GM18873 (cell line): ENCODE data around the gene HPS1.

Source experiments
- ATAC-seq: cut with Tn5 transposase; IDR thresholded peaks from one replicate; pipeline ENCODE4 v1.9.1; 2021; ENCODE audit warnings: mild to moderate bottlenecking, moderate library complexity, moderate number of reproducible peaks; ENCODE audit not compliant: unreplicated experiment, low FRiP score

HPS1 gene

DNA sequence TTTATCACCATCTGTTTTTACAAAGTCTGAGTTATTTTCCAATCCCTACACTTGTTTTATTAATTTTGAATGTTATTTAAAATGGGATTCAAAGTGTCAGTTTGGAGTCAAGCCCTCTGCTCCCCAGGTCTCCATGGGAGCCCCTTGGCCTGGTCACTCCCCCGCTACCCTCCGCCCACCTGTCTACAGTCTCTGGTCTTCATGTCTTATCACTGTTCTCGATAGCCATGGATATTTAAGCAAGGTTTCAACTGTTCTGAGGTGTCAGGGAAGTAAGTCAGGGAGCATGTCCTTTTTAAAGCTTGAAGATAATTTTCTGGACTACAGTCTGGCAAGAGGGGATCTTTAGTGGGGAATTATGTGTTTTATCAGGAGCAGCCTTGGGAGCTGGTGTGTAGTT, 19.1 kb upstream of the HPS1 start:
- no peak for ATAC-seq

- no peak for ATAC-seq
These were observed 17.4 kb upstream of the HPS1 start for GRCh38 chr10:98463976-98464754.

DNA sequence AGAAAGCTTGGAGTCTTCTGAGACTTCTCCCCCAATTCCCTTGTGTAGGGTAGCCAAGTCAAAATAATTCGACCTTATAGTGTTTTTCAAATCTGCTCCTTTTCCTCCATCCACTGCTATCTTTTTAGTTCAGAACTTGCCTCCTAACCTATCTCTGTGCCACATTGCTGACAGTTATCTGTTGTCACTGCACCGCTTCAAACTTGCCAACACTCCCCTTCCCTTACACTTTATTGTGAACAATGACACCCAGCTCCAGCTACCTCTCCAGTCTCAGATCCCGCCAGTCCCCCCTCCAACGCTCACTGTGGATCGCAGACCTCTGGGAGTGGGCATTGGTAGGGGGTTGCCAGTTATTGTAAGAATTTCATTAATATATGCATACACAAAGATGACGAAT, 16.3 kb upstream of the HPS1 start:
- ATAC-seq, result no peak

- no peak for ATAC-seq
These were observed 14.7 kb upstream of the HPS1 start for GRCh38 chr10:98461500-98461842.

DNA sequence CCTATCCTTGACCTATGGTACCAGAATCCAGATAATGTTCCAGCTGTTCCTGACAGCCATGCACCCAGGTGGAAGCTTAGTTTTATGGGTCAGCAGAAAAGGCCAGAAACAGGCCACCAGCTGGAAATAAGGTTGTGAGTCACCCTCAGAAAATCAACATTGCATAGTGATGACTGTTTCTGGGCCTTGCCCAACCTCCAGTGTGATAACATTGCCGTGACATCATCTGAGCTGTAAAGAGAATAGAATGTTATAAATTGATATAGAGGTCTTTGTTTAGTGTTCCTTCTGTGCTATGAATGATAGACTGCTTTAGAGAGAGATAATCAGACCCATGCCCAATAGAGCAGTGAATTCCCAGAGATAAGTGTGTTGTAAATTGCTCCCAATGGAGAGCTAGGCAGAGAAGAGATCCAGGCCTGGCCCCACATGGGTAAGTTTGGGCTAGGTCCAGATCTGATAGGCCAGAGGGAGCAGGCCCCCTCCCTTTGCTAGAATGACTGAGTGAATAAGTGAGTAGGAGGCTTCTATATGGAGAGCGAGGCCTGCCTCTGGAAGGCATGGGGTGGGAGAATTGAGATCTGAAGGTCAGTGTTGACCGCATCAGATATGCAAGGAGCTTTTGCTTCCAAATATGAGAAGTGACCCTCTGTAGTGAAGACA, 14.2 kb upstream of the HPS1 start:
- ATAC-seq, result no peak

DNA sequence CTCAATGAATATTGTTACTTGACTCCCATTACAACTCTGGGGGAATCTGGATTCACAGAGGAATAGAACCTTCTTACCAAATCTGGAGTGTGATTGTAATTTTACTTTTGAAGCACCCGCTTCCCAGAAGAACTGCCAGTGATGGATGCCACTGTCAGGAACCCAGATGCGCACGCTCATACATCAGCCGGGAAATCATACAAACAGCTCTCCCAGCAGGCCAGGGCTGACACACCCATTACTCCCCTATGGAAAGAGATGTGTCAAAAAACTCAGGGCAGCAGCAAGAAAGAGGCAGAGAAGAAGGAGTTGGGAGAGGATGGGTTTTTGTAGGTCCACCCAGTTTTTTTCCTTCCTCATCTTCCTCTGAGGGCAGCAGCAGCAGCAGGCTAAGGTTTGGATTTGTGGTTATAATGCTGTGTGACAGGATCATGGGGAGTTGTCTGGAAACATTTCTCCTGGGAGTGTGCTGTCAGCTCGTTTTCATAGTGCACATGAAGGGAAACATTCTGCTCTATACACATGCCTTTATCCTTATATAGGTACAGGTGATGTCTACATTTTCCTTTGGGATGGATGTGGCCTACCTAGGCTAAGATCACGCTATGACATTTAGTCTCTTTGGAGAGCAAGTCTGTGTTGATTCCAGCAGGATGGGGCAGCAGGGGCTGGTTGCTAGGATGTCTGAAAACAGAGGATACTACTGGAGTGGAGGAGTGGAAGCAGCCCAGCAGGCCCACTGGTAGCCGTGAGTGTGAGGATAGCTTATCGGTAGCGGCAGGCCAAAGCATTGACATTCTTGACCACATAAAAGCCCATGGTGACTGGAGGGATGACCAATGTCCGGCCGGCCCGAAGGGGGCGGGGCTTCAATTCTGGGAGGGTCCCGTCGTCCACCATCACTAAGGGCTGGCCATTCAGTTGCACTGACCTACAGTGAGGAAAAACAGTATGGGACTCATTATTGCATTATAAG, 12.4 kb upstream of the HPS1 start:
- no peak for ATAC-seq

DNA sequence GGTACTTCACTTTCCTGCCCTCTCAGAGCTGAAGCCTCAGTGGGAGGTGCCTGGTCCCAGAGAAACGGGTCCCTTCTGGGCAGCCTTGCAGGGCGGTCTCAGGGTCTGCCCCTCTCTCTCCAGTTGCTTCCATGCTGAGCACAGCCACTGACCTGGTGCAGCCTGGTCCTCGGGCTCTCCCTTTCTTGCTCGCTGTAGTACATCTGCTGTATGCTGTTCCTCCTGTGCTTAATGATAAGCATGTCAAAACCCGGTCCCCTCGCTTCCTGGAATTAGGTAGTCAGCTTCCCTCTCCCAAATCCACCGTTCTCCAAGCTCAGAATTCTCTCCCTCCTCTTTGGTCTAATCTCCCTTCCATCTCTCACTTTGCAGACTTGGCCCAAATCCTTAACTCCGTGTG, 11.0 kb upstream of the HPS1 start:
- ATAC-seq, result no peak

DNA sequence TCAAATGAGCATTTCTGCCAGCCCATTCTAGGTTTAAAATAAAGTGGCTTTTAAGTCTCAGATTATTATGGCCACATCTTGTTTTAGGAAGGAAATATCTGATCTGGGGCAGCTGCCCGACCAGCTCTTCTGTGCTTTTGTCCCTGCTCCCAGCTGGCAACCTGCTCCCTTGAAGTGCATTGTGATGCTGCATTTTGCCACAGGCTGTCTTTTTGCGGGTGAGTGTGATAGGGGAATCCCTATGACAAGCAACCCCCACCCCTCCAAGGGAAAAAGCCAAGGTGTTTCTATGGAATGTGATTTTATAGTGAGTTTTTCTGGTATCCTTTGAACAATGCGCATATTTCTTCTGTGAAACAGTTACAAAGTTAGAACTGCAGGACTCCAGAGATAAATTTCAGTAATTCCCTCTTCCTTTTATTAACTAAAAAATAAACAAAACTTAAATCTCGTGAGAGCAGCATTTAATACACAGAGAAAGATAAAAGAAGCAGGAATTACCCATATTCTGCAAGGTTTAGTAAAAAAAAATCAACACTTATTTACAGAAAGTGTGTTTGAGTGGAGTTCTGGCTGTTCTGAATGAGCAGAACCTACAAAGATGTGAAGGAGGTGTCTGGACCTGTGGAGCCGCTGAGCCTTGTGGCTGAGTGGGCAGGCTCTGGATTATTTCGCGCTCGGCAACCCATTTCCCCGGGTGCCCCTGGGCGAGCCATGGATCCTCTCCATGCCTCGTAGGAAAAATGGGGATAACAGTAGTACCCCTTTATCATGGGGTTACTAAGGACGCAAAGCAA, 10.1 kb upstream of the HPS1 start:
- ATAC-seq, result no peak

DNA sequence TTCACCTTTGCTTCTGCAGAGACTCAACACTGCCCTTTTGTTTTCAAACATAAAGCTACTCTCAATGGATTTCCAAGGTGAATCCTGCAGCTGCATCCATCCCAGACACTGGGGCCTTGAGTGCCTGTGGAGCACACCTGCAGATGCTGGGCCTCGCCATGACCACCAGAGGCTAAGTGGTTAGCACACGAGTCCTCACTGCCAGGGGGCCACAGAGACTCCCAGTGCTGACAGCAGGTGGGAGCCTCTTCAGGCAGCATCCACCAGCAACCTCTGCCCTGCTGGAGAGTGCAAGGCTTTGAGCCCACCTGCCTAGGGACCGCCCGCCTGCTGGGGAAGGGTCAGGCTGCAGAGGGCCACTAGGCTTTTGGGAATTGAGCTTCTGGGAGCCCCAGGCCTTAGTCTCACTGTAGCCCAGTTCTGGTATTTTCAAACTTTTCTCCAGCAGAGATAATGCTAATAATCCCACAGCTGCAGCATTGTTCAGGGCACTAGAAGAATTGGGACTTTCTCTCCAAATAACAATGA, 9.4 kb upstream of the HPS1 start:
- ATAC-seq, result no peak

DNA sequence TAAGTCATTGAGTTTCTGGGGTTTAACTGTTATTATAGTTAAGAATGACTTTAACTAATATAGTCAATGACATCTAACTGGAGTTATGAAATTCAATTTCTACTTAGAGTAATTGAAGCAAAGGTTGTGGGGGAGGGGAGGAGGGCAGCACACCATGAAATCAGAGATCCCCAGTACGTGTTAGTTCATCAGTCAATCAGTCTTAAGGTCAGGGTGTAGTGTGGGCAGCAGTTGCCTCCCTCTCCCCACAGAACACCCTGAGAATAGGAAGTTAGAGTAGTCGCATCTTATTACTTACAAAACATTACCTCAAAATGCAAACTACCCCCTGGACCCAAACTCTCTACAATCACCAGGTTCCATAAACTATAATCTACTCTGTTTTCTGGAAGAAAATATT, 7.0 kb upstream of the HPS1 start:
- no peak for ATAC-seq

DNA sequence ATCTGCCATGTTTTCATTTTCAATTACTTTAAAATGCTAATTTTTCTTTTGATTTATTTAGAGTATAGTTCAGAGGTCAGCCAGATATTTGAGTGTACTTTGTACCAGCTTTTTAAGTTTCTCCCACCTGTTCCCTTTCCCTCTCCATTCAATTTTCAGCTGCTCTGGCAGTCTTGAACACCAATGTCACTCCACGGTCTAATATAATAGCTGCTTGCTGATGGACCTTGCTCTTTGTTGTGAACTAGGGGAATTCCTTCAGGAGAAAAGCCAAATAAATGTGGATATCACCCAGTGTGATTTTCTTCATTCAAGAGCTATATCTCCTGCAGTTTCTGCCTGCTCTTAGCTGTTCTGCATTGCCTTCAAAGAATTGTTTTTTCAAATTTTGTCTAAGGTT, 3.9 kb upstream of the HPS1 start:
- no peak for ATAC-seq

- no peak for ATAC-seq
These were observed 2.6 kb upstream of the HPS1 start for GRCh38 chr10:98449287-98449686.

DNA sequence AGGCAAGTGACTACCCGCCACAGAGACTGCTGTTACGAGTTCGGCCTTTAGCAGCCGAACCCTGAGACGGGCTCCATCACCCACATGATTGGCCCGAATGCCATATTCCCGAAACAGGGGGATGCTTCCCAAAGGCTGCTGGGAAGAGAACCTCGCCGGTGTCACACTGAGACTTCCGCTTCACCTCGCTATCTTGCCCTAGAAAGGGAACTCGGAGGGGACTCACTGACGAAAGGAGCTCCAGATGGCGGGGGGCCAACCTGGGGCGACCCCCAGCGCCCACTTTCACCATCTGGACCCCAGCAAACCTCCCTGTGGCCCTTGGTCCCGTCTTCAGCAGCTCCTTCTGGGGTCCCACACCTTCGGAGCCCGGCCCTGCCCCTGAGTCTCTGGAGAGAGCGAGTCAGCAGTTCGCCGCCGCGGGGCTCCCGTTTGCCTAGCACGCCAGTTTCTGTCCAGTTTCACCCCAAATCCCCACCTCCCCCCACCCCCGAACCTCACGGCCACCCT, 529 bp downstream of the HPS1 start:
- ATAC-seq, result peak; percentile 15

DNA sequence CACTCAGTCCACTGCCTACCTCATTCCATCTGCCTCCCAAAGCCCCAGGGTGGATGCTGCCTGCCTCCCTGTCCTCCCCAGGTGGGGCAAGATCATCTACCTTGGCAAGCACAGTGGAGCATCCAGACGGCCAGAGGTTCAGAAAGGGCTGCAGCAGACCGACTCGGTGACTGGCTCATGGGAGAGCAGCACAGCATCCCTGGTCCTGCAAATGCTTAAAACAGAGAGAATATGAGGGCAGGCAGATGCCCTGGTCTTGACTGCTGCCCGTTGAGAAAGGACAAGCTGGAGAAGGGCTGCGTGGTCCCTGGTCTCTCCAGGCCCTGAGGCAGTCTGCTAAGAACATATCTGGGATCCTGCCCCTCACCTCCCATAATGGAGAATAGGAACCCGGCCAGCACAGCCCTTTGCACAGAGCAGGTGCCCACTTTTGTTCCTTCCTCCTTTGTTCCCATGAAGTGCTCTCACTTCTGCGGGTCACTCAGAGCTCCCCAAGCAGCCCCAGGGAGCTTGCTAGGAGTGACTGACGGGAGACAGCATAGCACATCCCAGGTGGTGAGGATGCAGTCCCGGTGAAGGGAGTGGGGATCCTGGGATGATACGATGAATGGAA, 1.4 kb downstream of the HPS1 start:
- ATAC-seq, result no peak

DNA sequence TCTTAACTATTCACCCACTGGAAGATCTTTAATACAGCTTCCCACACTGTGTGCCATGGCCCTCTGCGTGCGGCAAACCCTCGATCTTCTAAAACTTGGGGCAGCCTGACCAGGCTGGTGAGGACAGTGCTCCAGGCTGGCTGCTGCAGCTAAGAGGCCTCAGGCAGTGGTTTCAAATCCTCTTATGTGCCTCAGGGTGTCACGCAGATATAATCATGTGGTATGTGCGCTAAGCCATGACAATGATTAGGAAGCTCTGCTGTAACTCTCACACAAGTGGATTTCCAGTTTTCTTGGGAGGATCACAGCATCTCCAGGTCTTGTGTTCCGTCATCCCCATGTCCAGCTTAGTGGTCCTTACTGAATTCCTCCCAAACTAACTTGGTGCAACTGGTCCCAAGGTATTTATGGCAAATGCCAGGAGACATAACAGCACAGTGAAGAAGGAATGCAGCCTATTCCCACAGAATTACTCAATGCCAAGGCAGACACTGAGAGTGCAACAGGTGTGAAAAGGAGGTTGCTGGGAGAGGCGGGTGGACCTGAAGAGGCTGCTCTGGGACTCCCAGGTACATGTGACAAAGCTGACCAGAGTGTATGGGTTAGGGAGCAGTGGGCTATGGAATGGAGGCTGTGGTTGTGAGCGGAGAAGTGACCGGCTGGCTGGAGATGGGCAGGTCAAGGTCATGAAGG, 2.3 kb downstream of the HPS1 start:
- no peak for ATAC-seq

GRCh38 chr10:98438715-98439114, 8.0 kb downstream of the HPS1 start:
- ATAC-seq, result no peak

- no peak for ATAC-seq
These were observed 10.0 kb downstream of the HPS1 start for GRCh38 chr10:98436704-98437103.

GRCh38 chr10:98435178-98435577, 11.6 kb downstream of the HPS1 start:
- ATAC-seq, result no peak
